ENCODE measurements around the gene ELP5. TPM values are rescaled to one million over a fixed set of nuclear protein-coding genes. Genes with fewer than 3 reads are reported as not detected.

ELP5 gene
- total RNA-seq, 1 experiment from 2014 or later = 38.8 TPM

DNA sequence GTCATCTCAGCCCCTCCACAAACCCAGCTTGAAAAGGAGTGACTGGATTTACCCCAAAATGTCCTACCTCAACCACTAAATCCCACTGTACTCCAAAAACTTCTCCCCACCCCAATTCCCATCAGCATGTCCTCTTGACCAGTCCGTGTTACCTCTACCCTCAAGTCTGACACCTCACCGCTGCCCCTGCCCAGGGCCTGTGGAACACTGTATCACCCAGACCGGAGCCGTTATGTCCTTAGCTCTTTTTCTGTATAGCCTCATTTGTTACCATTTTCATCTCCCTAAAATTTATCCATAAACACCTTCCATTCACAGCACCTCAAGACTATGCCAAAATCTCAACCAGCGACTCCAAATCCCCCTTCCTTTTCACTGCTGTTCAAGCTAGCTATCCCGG is 15.2 kb upstream of the ELP5 start:
- H3K27me3 ChIP-seq (ENCODE audit: low read length) = no peaks in the 10 kb centered on the region

DNA sequence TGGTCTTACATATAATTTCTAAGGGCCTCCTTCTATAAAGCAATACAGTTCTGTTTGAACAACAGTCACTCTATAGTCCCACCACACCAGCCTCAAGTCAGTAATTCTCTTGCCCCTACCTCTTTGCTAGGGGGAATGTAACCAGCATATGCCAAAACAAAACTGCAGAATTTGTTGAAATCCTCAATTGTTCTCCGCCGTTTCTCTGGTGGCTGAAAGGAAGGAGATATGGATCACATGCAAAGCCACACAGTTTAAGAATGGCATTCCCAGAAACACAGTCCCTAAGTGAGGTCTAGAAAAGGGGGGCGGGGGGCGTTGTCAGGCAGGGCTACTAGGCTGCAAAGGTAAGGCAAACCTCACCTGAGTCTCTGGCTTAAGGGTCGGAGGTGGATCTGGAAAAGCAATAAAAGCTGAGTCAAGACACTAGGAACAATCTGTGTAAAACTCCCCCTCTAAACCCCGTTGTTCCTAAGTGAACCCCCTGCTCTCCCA is 14.7 kb upstream of the ELP5 start:
- Histone ChIP-seq H3K9me2 (replicated peaks; ENCODE audit: insufficient read depth, low read length) (no peaks in the 10 kb centered on the region), H3K4me1 (ENCODE audit: low read length) (peaks cover 63% of the 10 kb centered on the region), H3K36me3 (ENCODE audit: insufficient read depth, low read length) (peaks cover 12% of the 10 kb centered on the region; the same call in 1 of the 2 replicates), H3K9me3 (ENCODE audit: low read length) (no peaks in the 10 kb centered on the region), H3K4me2 (ENCODE audit: low read depth, low read length, poor library complexity, severe bottlenecking) (peak overlapping the region; percentile 60), H2AFZ (ENCODE audit: low read length) (no peak overlapping the region), H3K9ac (ENCODE audit: low read length) (peak overlapping the region; percentile 100), H3K4me3 (ENCODE audit: low read length) (peak overlapping the region; percentile 98; the same call in 1 of the 2 replicates), H4K20me1 (ENCODE audit: insufficient read depth, low read depth, low read length) (peaks cover 12% of the 10 kb centered on the region; the same call in 1 of the 2 replicates), H3K27ac (ENCODE audit: low read length) (peak overlapping the region; percentile 94), H3K27me3 (ENCODE audit: low read length) (no peaks in the 10 kb centered on the region), H3K79me2 (ENCODE audit: low read length) (peaks cover 53% of the 10 kb centered on the region)
- no peak for DNase-seq

More for the DNA sequence above, 15.2 kb upstream of the ELP5 start:
- H3K9ac ChIP-seq (ENCODE audit: low read length) = peak overlapping the region; percentile 100; the same call in 1 of the 2 replicates
- H4K20me1 ChIP-seq (ENCODE audit: insufficient read depth, low read depth, low read length) = peaks cover 15% of the 10 kb centered on the region; the same call in 1 of the 2 replicates
- peak overlapping the region; percentile 94 for H3K27ac ChIP-seq (ENCODE audit: low read length)
- peaks cover 54% of the 10 kb centered on the region for H3K79me2 ChIP-seq (ENCODE audit: low read length)
- peak overlapping the region; percentile 60 for H3K4me2 ChIP-seq (ENCODE audit: low read depth, low read length, poor library complexity, severe bottlenecking)
- H2AFZ ChIP-seq (ENCODE audit: low read length) = no peak overlapping the region
- H3K36me3 ChIP-seq (ENCODE audit: insufficient read depth, low read length) = peaks cover 12% of the 10 kb centered on the region; the same call in 1 of the 2 replicates
- H3K9me3 ChIP-seq (ENCODE audit: low read length) = no peaks in the 10 kb centered on the region
- no peak for DNase-seq
- H3K4me1 ChIP-seq (ENCODE audit: low read length) = peaks cover 68% of the 10 kb centered on the region
- H3K4me3 ChIP-seq (ENCODE audit: low read length) = no peak overlapping the region
- H3K9me2 ChIP-seq (replicated peaks; ENCODE audit: insufficient read depth, low read length) = no peaks in the 10 kb centered on the region

- Histone ChIP-seq H3K36me3 (ENCODE audit: insufficient read depth, low read length) (peaks cover 12% of the 10 kb centered on the region; the same call in 1 of the 2 replicates), H3K27me3 (ENCODE audit: low read length) (no peaks in the 10 kb centered on the region), H3K4me3 (ENCODE audit: low read length) (peak overlapping the region; percentile 98), H3K27ac (ENCODE audit: low read length) (peak overlapping the region; percentile 94), H3K79me2 (ENCODE audit: low read length) (peaks cover 47% of the 10 kb centered on the region), H3K9ac (ENCODE audit: low read length) (peak overlapping the region; percentile 100), H3K4me2 (ENCODE audit: low read depth, low read length, poor library complexity, severe bottlenecking) (peak overlapping the region; percentile 90), H3K9me3 (ENCODE audit: low read length) (no peaks in the 10 kb centered on the region), H2AFZ (ENCODE audit: low read length) (no peak overlapping the region), H4K20me1 (ENCODE audit: insufficient read depth, low read depth, low read length) (peaks cover 12% of the 10 kb centered on the region; the same call in 1 of the 2 replicates), H3K4me1 (ENCODE audit: low read length) (peaks cover 62% of the 10 kb centered on the region), H3K9me2 (replicated peaks; ENCODE audit: insufficient read depth, low read length) (no peaks in the 10 kb centered on the region)
- DNase-seq = peak; percentile 90
These were observed 14.1 kb upstream of the ELP5 start for GRCh38 chr17:7237761-7238419.

DNA sequence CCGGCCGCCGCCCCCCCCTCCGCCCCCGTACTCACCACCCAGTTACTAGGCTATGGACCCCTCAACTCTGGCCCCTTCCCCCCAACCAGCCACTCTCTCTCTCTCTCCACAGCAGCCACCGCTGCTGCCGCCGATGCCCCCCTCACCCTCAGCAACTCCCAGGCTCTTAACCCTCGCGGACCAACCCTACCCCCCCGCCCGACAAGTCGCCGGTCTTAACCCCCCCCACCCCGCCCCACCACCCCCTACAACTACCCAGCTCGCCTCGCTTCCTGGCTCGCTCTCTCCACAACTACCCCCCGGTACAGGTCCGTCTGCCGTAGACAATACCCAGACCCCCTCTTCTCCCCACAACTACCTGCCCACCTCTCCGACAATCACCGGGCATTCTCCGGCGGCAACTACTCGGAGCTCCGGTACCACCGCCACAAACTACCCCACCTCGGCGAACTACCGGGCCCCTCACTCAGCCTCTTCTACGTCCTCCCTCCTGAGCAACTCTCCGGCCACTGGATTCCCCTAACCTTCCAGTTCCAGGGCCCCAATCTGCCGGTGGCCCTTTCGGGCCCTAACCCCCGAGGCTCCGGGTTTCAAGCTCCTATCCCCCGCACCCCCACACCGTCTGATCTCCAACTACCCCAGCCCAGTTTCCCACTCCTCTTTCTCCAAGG is 13.5 kb upstream of the ELP5 start:
- Histone ChIP-seq H3K4me2 (ENCODE audit: low read depth, low read length, poor library complexity, severe bottlenecking) (peak overlapping the region; percentile 90), H3K27me3 (ENCODE audit: low read length) (no peaks in the 10 kb centered on the region), H3K9ac (ENCODE audit: low read length) (peak overlapping the region; percentile 100), H3K36me3 (ENCODE audit: insufficient read depth, low read length) (peaks cover 12% of the 10 kb centered on the region; the same call in 1 of the 2 replicates), H3K9me2 (replicated peaks; ENCODE audit: insufficient read depth, low read length) (no peaks in the 10 kb centered on the region), H3K9me3 (ENCODE audit: low read length) (no peaks in the 10 kb centered on the region), H4K20me1 (ENCODE audit: insufficient read depth, low read depth, low read length) (peaks cover 12% of the 10 kb centered on the region; the same call in 1 of the 2 replicates), H2AFZ (ENCODE audit: low read length) (no peak overlapping the region), H3K79me2 (ENCODE audit: low read length) (peaks cover 40% of the 10 kb centered on the region), H3K27ac (ENCODE audit: low read length) (peak overlapping the region; percentile 94), H3K4me3 (ENCODE audit: low read length) (peak overlapping the region; percentile 98), H3K4me1 (ENCODE audit: low read length) (peaks cover 63% of the 10 kb centered on the region)
- DNase-seq = peak; percentile 78

- Histone ChIP-seq H3K4me3 (ENCODE audit: low read length) (peak within 1 kb of the TSS; percentile 98), H3K27ac (ENCODE audit: low read length) (peak within 1 kb of the TSS; percentile 94), H3K4me1 (ENCODE audit: low read length) (peaks cover 63% of the 10 kb centered on the region), H3K4me2 (ENCODE audit: low read depth, low read length, poor library complexity, severe bottlenecking) (peak within 1 kb of the TSS; percentile 90), H2AFZ (ENCODE audit: low read length) (0 out of 2 replicates have a peak within 1 kb of the TSS, but pooled peaks have one; percentile 51), H3K9ac (ENCODE audit: low read length) (peak within 1 kb of the TSS; percentile 100), H3K9me3 (ENCODE audit: low read length) (no peaks in the 10 kb centered on the region), H3K36me3 (ENCODE audit: insufficient read depth, low read length) (peaks cover 12% of the 10 kb centered on the region; the same call in 1 of the 2 replicates), H3K79me2 (ENCODE audit: low read length) (peaks cover 34% of the 10 kb centered on the region), H3K9me2 (replicated peaks; ENCODE audit: insufficient read depth, low read length) (no peaks in the 10 kb centered on the region), H4K20me1 (ENCODE audit: insufficient read depth, low read depth, low read length) (peaks cover 12% of the 10 kb centered on the region; the same call in 1 of the 2 replicates), H3K27me3 (ENCODE audit: low read length) (no peaks in the 10 kb centered on the region)
- peak; percentile 99 for DNase-seq
These were observed 12.7 kb upstream of the ELP5 start, which contains the start of gene PHF23 for GRCh38 chr17:7239091-7240027. Gene PHF23, minus strand, starts transcription at chr17:7239457. Its CDS starts 178 bp downstream, at chr17:7239279.

DNA sequence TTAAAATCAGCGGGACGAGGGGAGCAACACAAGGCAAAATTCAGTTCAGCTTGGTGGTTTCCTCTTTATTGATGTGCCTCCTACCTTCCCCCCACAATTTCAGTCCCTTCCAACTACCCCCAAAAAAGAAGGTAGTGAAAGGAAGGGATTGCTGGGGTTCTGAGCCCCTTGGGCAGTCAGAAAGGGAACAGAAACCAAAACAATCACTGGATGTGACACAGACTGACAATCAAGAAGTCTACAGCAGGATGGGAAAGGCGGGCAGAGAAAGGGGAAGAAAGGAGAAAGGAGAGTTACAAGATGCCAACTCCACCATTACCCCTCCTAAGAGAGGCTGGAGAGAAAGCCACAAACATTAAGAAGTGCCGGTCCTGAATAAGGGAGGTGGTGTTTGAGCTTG is 11.6 kb upstream of the ELP5 start:
- no peaks in the 10 kb centered on the region for H3K27me3 ChIP-seq (ENCODE audit: low read length)
- no peak overlapping the region for H2AFZ ChIP-seq (ENCODE audit: low read length)
- peak overlapping the region; percentile 76 for H3K4me2 ChIP-seq (ENCODE audit: low read depth, low read length, poor library complexity, severe bottlenecking)
- peak overlapping the region; percentile 65 for H3K27ac ChIP-seq (ENCODE audit: low read length)
- peaks cover 54% of the 10 kb centered on the region for H3K4me1 ChIP-seq (ENCODE audit: low read length)
- H3K36me3 ChIP-seq (ENCODE audit: insufficient read depth, low read length) = peaks cover 12% of the 10 kb centered on the region; the same call in 1 of the 2 replicates
- H3K9ac ChIP-seq (ENCODE audit: low read length) = peak overlapping the region; percentile 67
- H3K79me2 ChIP-seq (ENCODE audit: low read length) = peaks cover 34% of the 10 kb centered on the region
- no peaks in the 10 kb centered on the region for H3K9me3 ChIP-seq (ENCODE audit: low read length)
- H3K4me3 ChIP-seq (ENCODE audit: low read length) = peak overlapping the region; percentile 66
- H3K9me2 ChIP-seq (replicated peaks; ENCODE audit: insufficient read depth, low read length) = no peaks in the 10 kb centered on the region
- DNase-seq = peak; percentile 67
- H4K20me1 ChIP-seq (ENCODE audit: insufficient read depth, low read depth, low read length) = peaks cover 12% of the 10 kb centered on the region; the same call in 1 of the 2 replicates

DNA sequence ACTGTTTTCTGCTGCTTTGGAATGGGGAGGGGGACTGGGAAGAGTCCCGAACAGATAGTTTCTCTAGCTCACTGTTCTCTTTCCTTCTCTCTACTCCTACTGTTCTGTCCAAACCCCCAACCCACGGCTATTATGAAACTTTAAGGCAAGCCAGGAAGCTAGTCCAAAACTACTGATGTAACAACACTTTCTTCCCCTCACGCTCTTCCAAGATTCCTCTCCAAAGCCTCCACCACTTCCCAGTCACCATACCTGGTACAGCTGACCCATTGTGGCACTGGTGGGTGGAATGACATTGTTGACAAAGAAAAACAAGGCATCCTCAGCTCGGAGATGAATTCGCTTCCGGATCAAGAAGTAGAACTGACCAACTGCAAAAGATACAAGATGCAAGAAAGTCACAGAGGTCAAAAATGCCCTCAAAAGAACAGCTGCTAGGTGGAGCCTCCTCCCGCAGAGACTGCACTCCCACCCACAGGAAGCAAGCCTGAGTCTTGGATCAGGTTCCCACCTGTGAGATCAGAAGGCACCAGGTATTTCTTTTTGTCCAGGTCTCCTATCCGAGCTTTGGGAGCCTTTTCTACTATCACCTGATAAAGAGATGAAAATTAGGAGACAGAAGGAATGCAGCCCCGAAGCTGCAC is 10.8 kb upstream of the ELP5 start:
- DNase-seq = no peak
- Histone ChIP-seq H3K9me2 (replicated peaks; ENCODE audit: insufficient read depth, low read length) (no peaks in the 10 kb centered on the region), H3K36me3 (ENCODE audit: insufficient read depth, low read length) (peaks cover 13% of the 10 kb centered on the region; the same call in 1 of the 2 replicates), H4K20me1 (ENCODE audit: insufficient read depth, low read depth, low read length) (peaks cover 12% of the 10 kb centered on the region; the same call in 1 of the 2 replicates), H3K27ac (ENCODE audit: low read length) (peak overlapping the region; percentile 76), H3K4me1 (ENCODE audit: low read length) (peaks cover 46% of the 10 kb centered on the region), H3K9ac (ENCODE audit: low read length) (peak overlapping the region; percentile 98), H3K27me3 (ENCODE audit: low read length) (no peaks in the 10 kb centered on the region), H2AFZ (ENCODE audit: low read length) (no peak overlapping the region), H3K9me3 (ENCODE audit: low read length) (no peaks in the 10 kb centered on the region), H3K4me2 (ENCODE audit: low read depth, low read length, poor library complexity, severe bottlenecking) (peak overlapping the region; percentile 76), H3K4me3 (ENCODE audit: low read length) (peak overlapping the region; percentile 97), H3K79me2 (ENCODE audit: low read length) (peaks cover 34% of the 10 kb centered on the region)
